ENCODE data around the gene ADAT2. TPM values are rescaled to one million over a fixed set of nuclear protein-coding genes. Genes with fewer than 3 reads are reported as not detected.
"Not testable (repeated sequence)": the region's sequence is repeated elsewhere in the genome, so short reads cannot be mapped to it uniquely, and the experiment has no call there.

The ADAT2 gene
- total RNA-seq, 1 donor from 2014 or later = 7.1 TPM

GRCh38 chr6:143449082-143449713, 1.3 kb downstream of the ADAT2 start:
- Histone ChIP-seq H3K4me1 (peaks cover 15% of the 10 kb centered on the region), H3K36me3 (peaks cover 5% of the 10 kb centered on the region), H3K27ac (no peak overlapping the region), H3K9me3 (no peaks in the 10 kb centered on the region), H3K27me3 (no peaks in the 10 kb centered on the region), H3K4me3 (peak overlapping the region; percentile 63)
- TF ChIP-seq, protein P1, sequence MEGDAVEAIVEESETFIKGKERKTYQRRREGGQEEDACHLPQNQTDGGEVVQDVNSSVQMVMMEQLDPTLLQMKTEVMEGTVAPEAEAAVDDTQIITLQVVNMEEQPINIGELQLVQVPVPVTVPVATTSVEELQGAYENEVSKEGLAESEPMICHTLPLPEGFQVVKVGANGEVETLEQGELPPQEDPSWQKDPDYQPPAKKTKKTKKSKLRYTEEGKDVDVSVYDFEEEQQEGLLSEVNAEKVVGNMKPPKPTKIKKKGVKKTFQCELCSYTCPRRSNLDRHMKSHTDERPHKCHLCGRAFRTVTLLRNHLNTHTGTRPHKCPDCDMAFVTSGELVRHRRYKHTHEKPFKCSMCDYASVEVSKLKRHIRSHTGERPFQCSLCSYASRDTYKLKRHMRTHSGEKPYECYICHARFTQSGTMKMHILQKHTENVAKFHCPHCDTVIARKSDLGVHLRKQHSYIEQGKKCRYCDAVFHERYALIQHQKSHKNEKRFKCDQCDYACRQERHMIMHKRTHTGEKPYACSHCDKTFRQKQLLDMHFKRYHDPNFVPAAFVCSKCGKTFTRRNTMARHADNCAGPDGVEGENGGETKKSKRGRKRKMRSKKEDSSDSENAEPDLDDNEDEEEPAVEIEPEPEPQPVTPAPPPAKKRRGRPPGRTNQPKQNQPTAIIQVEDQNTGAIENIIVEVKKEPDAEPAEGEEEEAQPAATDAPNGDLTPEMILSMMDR (IDR thresholded peaks at IDR 0.05) = no peak
- no peak for ATAC-seq
- DNase-seq = no peak
- intact Hi-C loops (cut with DNase I) = no loop called here

- H3K36me3 ChIP-seq; H3K4me3 ChIP-seq; H3K27ac ChIP-seq; H3K27me3 ChIP-seq; H3K9me3 ChIP-seq; ATAC-seq; intact Hi-C loops (cut with DNase I); DNase-seq: not testable (repeated sequence)
- H3K4me1 ChIP-seq = peaks cover 15% of the 10 kb centered on the region
These were observed 2.6 kb downstream of the ADAT2 start for GRCh38 chr6:143447865-143448264.

DNA sequence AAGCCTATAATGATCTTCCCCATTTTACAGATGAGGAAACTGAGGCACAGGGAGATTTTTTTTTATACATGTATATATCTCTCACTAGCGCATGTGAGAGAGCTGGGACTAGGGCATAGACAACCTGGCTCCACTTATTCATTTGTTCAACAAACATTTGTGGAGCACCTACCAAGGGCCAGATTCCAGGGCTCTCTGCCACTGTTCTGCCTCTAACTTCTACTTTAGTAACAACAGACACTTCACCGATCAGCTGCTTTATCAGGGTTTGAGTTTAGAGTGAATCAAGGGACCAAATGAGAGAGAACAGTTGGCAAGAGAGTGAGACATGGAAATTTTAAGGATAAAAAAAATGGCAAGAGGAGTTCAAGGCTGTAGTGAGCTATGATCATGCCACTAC, 7.4 kb downstream of the ADAT2 start:
- TF ChIP-seq, protein P1 (IDR thresholded peaks at IDR 0.05) = no peak
- intact Hi-C loops (cut with DNase I) = no loop called here
- ATAC-seq (peak; percentile 78), DNase-seq (no peak)
- Histone ChIP-seq H3K4me1 (no peaks in the 10 kb centered on the region), H3K36me3 (no peaks in the 10 kb centered on the region), H3K4me3 (no peak overlapping the region), H3K27ac (no peak overlapping the region), H3K9me3 (no peaks in the 10 kb centered on the region), H3K27me3 (no peaks in the 10 kb centered on the region)

DNA sequence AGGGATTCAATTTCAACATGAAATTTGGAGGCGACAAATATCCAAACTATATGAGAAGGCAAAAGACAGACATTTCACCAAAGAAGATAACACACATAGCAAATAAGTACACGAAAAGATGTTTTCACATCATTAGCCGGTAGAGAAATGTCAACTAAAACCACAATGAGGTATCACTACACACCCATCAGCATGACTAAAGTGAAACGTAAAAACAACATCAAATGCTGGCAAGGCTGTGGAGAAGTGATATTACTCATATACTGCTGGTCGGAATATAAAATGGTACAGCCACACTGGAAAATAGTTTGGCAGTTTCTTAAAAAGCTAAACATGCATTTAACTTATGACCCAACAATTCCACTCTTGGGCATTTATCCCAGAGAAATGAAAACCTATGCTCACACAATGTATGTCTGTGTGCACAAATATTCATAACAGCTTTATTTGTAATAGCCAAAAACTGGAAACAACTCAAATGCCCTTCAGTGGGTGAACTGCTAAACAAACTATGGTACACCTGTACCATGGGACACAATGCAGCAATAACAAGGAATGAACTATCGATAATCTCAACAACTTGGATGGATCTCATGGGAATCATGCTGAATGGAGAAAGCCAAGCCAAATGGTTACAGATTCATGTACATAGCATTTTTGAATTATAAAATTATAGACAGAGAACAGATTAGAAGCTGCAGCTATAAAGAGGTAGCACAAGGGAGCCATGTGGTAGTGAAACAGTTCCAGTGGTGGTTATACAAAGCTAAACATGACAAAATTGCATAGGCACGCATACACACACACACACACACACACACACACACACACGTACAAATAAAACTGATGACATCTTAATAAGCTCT, 8.6 kb downstream of the ADAT2 start:
- no peak for ATAC-seq
- intact Hi-C loops (cut with DNase I) = no loop called here

DNA sequence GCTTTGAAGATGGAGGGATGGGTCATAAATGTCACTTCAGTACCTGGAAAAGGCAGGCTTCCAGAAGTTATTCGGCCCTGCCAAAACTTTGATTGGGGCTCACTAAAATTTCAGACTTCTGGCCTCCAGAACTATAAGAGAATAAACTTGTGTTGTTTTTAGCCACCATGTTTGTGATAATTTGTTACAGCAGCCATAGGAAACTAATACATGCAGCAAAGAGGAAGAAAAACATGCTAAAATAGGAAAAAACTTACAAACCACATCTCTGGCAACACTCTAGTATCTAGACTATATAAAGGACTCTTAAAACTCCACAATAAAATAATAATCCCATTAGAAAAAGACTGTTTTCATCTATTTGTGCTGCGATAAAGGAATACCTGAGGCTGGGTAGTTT, 9.5 kb downstream of the ADAT2 start:
- no peak for ATAC-seq
- Histone ChIP-seq H3K4me1 (no peaks in the 10 kb centered on the region), H3K9me3 (no peaks in the 10 kb centered on the region), H3K27me3 (no peaks in the 10 kb centered on the region), H3K4me3 (no peak overlapping the region), H3K27ac (no peak overlapping the region), H3K36me3 (no peaks in the 10 kb centered on the region)
- DNase-seq = no peak
- intact Hi-C loops (cut with DNase I) = no loop called here
- TF ChIP-seq, protein P1 (IDR thresholded peaks at IDR 0.05) = no peak

More for the DNA sequence above, 8.6 kb downstream of the ADAT2 start:
- TF ChIP-seq, protein P1 (IDR thresholded peaks at IDR 0.05) = no peak
- Histone ChIP-seq H3K36me3 (no peaks in the 10 kb centered on the region), H3K27ac (no peak overlapping the region), H3K27me3 (no peaks in the 10 kb centered on the region), H3K9me3 (no peaks in the 10 kb centered on the region), H3K4me1 (no peaks in the 10 kb centered on the region), H3K4me3 (no peak overlapping the region)
- no peak for DNase-seq

DNA sequence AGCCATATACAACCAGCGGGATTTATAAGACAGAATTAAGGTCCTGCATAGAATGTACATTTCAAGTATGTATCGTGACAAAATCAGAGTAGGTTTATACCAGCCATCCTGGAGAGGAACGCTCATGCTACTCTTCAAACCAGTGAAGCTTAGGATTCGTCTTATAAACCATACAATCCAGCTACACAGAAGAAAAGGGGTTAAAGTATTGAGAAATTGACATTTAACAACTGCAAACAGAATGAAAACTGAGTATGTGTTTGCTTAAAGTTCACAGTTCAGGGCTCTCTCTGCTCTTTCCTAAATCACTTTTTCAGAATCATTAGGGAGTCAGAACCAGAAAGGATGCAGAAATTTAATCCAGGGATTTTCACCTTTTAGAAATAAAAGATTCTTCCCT, 17.9 kb downstream of the ADAT2 start:
- no peak overlapping the region for H3K4me3 ChIP-seq
- H3K36me3 ChIP-seq = no peaks in the 10 kb centered on the region
- intact Hi-C loops (cut with DNase I) = no loop called here
- ATAC-seq (no peak), DNase-seq (no peak)
- no peak overlapping the region for H3K27ac ChIP-seq
- no peaks in the 10 kb centered on the region for H3K27me3 ChIP-seq
- H3K4me1 ChIP-seq = peaks cover 5% of the 10 kb centered on the region
- H3K9me3 ChIP-seq = no peaks in the 10 kb centered on the region
- TF ChIP-seq, protein P1 (IDR thresholded peaks at IDR 0.05) = no peak

Measured in upper lobe of right lung (tissue), 1 donor.